ENCODE measurements around the gene RPL34.

Gene RPL34

GRCh38 chr4:108624263-108625056 lies 4.1 kb downstream of the RPL34 start:
- no peak for DNase-seq

GRCh38 chr4:108626056-108626455 lies 5.7 kb downstream of the RPL34 start:
- DNase-seq, result no peak

GRCh38 chr4:108628411-108628810 lies 8.0 kb downstream of the RPL34 start:
- DNase-seq, result no peak

- DNase-seq, result no peak
These were observed 14.8 kb downstream of the RPL34 start for GRCh38 chr4:108635070-108635655.

GRCh38 chr4:108636246-108636645 lies 15.9 kb downstream of the RPL34 start:
- no peak for DNase-seq

GRCh38 chr4:108637856-108638255 lies 17.5 kb downstream of the RPL34 start:
- no peak for DNase-seq

- DNase-seq, result no peak
These were observed 23.9 kb downstream of the RPL34 start for GRCh38 chr4:108644237-108644636.

- no peak for DNase-seq
These were observed 26.3 kb downstream of the RPL34 start for GRCh38 chr4:108646706-108647105.

- no peak for DNase-seq
These were observed 29.5 kb downstream of the RPL34 start for GRCh38 chr4:108649863-108650211.

GRCh38 chr4:108650212-108651013 lies 30.0 kb downstream of the RPL34 start, which contains the start of gene OSTC:
OSTC (plus strand) TSS chr4:108650599; CDS start chr4:108650656, 57 bp downstream.
- DNase-seq, result peak; percentile 86 to 89

- no peak for DNase-seq
These were observed 30.8 kb downstream of the RPL34 start for GRCh38 chr4:108651014-108651791.

- no peak for DNase-seq
These were observed 42.3 kb downstream of the RPL34 start for GRCh38 chr4:108662629-108663028.

- DNase-seq, result no peak
These were observed 54.1 kb downstream of the RPL34 start for GRCh38 chr4:108674356-108674977.

Measured in NCI-H2081 (cell line).